ENCODE measurements around the gene KCNH3.

DNA sequence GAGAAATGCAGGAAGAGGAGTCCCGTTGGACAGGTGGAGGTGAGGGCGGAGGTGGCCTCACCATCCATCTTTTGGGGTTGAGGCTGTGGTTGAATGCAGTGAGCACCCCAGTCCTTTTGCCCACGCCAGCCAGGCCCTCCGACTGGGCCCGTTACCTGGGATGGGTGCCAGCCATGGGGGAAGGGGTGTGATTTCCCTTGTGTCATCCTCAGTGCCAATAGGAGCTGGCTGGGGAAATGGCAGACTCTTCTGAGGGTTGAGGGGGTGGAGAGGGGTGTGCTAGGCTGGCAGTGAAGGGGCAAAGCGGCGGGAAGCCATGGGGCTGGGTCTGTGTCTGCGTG lies 9.6 kb downstream of the KCNH3 start:
- no peak for TF ChIP-seq ZNF605 (CRISPR knock-in tag; IDR thresholded peaks at IDR 0.05)
- TF ChIP-seq ZNF12 (CRISPR knock-in tag; IDR thresholded peaks at IDR 0.05): no peak
- no peak for TF ChIP-seq ZNF557 (CRISPR knock-in tag; IDR thresholded peaks at IDR 0.05)
- TF ChIP-seq, protein P1, sequence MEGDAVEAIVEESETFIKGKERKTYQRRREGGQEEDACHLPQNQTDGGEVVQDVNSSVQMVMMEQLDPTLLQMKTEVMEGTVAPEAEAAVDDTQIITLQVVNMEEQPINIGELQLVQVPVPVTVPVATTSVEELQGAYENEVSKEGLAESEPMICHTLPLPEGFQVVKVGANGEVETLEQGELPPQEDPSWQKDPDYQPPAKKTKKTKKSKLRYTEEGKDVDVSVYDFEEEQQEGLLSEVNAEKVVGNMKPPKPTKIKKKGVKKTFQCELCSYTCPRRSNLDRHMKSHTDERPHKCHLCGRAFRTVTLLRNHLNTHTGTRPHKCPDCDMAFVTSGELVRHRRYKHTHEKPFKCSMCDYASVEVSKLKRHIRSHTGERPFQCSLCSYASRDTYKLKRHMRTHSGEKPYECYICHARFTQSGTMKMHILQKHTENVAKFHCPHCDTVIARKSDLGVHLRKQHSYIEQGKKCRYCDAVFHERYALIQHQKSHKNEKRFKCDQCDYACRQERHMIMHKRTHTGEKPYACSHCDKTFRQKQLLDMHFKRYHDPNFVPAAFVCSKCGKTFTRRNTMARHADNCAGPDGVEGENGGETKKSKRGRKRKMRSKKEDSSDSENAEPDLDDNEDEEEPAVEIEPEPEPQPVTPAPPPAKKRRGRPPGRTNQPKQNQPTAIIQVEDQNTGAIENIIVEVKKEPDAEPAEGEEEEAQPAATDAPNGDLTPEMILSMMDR (CRISPR knock-in tag; IDR thresholded peaks at IDR 0.05): no peak
- no peak for TF ChIP-seq ZNF816 (CRISPR knock-in tag; IDR thresholded peaks at IDR 0.05; ENCODE audit: borderline replicate concordance)

Measured in HepG2 (cell line).